Endothelial cell of umbilical vein (primary cell): ENCODE results near the gene TKT. TPM values are rescaled to one million over a fixed set of nuclear protein-coding genes. Genes with fewer than 3 reads are reported as not detected.
"Not testable (repeated sequence)": the region's sequence is repeated elsewhere in the genome, so short reads cannot be mapped to it uniquely, and the experiment has no call there.

ENCODE experiments used
- BruUV-seq: library from RNA; stranded (reverse); fragments of 400-500 nt; replicated peaks from 2 replicates; lab custom pipeline; 2021; lab: Mats Ljungman, UMichigan
- CTCF ChIA-PET: fragments of 300-600, 350-600 bp; sonication (Branson Sonifier 250); formaldehyde crosslinking; loops from one replicate; lab custom pipeline; 2021; ENCODE audit warnings: antibody characterized with exemption, inconsistent platforms; lab: Charles Lee
- POLR2A ChIA-PET: fragments of 300-600, 350-600 bp; sonication (Branson Sonifier 250); formaldehyde crosslinking; loops from one replicate; lab custom pipeline; 2021; ENCODE audit warnings: antibody characterized with exemption, inconsistent platforms; lab: Charles Lee
- DNase-seq: peaks from one replicate; pipeline ENCODE4 v3.0.0-alpha.2; 2011; ENCODE audit warnings: low read depth, low spot score
- FAIRE-seq: peaks from 2 replicates; lab custom pipeline; 2011; peaks lifted over from hg19 to GRCh38; lab: Jason Lieb, UNC
- H2AFZ ChIP-seq: 2 replicates; pipeline ENCODE4 v1.6.0; 2012; ENCODE audit warnings: low read depth, low read length, control low read depth, inconsistent platforms
- H3K27ac ChIP-seq: 2 replicates; pipeline ENCODE4 v1.5.1; 2011; ENCODE audit warnings: low read depth, mild to moderate bottlenecking, control low read depth, low read length, moderate library complexity; ENCODE audit not compliant: insufficient read depth
- H3K27me3 ChIP-seq, 2 experiments: 2 replicates each; pipeline versions ENCODE4 v1.6.0 to v1.6.1; 2011; ENCODE audit warnings: low read length in 2 of 2, mixed read lengths in 1 of 2; ENCODE audit not compliant: control insufficient read depth in 2 of 2, insufficient read depth in 2 of 2
- H3K36me3 ChIP-seq, 2 experiments: 2 replicates in 1 of 2; 3 replicates in 1 of 2; pipeline ENCODE4 v1.5.1; 2011; ENCODE audit warnings: low read length in 2 of 2, mild to moderate bottlenecking in 1 of 2, moderate library complexity in 1 of 2; ENCODE audit not compliant: control insufficient read depth in 2 of 2, insufficient read depth in 2 of 2; ENCODE audit errors: extremely low read depth in 1 of 2
- H3K4me1 ChIP-seq: 3 replicates; pipeline ENCODE4 v1.5.1; 2011; ENCODE audit warnings: mild to moderate bottlenecking, low read length; ENCODE audit not compliant: control insufficient read depth, insufficient read depth; ENCODE audit errors: extremely low read depth
- H3K4me2 ChIP-seq: 2 replicates; pipeline ENCODE4 v1.6.1; 2011; ENCODE audit warnings: low read length, control low read depth, mixed read lengths; ENCODE audit not compliant: insufficient read depth
- H3K4me3 ChIP-seq, 3 experiments: fragments of 200-600 bp in 1 of 3; sonication (generic), shearing (Covaris generic) in 1 of 3; replicated peaks in 1 of 3; 2 replicates each; pipeline ENCODE4 v1.5.1; 2011 to 2016; ENCODE audit warnings: control low read depth in 3 of 3, low read length in 3 of 3, mild to moderate bottlenecking in 2 of 3, inconsistent platforms in 1 of 3, low read depth in 1 of 3, moderate library complexity in 1 of 3; ENCODE audit not compliant: insufficient read depth in 1 of 3
- H3K79me2 ChIP-seq: 2 replicates; pipeline ENCODE4 v1.6.0; 2012; ENCODE audit warnings: low read length, inconsistent platforms; ENCODE audit not compliant: control insufficient read depth, insufficient read depth
- H3K9ac ChIP-seq: replicated peaks from 2 replicates; pipeline ENCODE3; 2011; ENCODE audit warnings: low read length, control low read depth; ENCODE audit not compliant: insufficient read depth; ENCODE audit errors: extremely low read depth
- H3K9me1 ChIP-seq: replicated peaks from 3 replicates; pipeline ENCODE4 v1.6.0; 2011; ENCODE audit warnings: mild to moderate bottlenecking, low read length; ENCODE audit not compliant: control insufficient read depth, insufficient read depth; ENCODE audit errors: extremely low read depth
- H3K9me3 ChIP-seq: replicated peaks from 2 replicates; pipeline ENCODE4 v1.5.1; 2012; ENCODE audit warnings: low read length, inconsistent platforms; ENCODE audit not compliant: control insufficient read depth, insufficient read depth
- H4K20me1 ChIP-seq: replicated peaks from 2 replicates; pipeline ENCODE3; 2011; ENCODE audit warnings: mild to moderate bottlenecking, low read length; ENCODE audit not compliant: control insufficient read depth, insufficient read depth; ENCODE audit errors: extremely low read depth
- EZH2 ChIP-seq: IDR thresholded peaks from 2 replicates; pipeline ENCODE4 v1.6.1; 2012; ENCODE audit warnings: borderline replicate concordance, low read depth, mild to moderate bottlenecking, moderate library complexity, low read length, inconsistent platforms; ENCODE audit not compliant: severe bottlenecking
- JUN ChIP-seq: IDR thresholded peaks from 2 replicates; pipeline ENCODE4 v1.6.1; 2011; ENCODE audit warnings: borderline replicate concordance, low read depth; ENCODE audit not compliant: insufficient read length, insufficient read depth
- POLR2A ChIP-seq: IDR thresholded peaks from 2 replicates; pipeline ENCODE4 v1.6.1; 2012; ENCODE audit warnings: low read depth, mild to moderate bottlenecking, control low read depth, low read length
- dilution Hi-C: fragments of 300-500 bp; cut with MboI; formaldehyde crosslinking; loops from one replicate; pipeline ENCODE4 v1.15.0; 2019; ENCODE audit warnings: low sequenced_read_pairs; ENCODE audit not compliant: extremely low pct_ligation_motif_present
- intact Hi-C: fragments of 100-400 bp; cut with micrococcal nuclease; formaldehyde crosslinking; loops from one replicate; pipeline ENCODE4 v1.10.0; 2022
- polyA plus RNA-seq, 4 experiments: library from polyadenylated mRNA; depleted of rRNA in 3 of 4; stranded (reverse) in 3 of 4; unstranded in 1 of 4; fragments of >200 nt; gene quantifications; 2 replicates each; pipeline versions ENCODE4 v1.2.1 to v1.2.3, GENCODE V29; 2011 to 2012; ENCODE audit warnings: missing spikeins in 1 of 4
- total RNA-seq: library from RNA; stranded (reverse); gene quantifications from 2 replicates; pipeline ENCODE4 v1.2.3, GENCODE V29; 2021
- TF ChIP-seq, protein P1 (sequence below), 2 donors: IDR thresholded peaks; 1 replicate in 1 of 2; 2 replicates in 1 of 2; pipeline ENCODE4 v1.5.1; 2011; ENCODE audit warnings: low read length in 2 of 2, mild to moderate bottlenecking in 2 of 2, moderate library complexity in 2 of 2, control low read depth in 1 of 2, inconsistent platforms in 1 of 2, low read depth in 1 of 2; ENCODE audit not compliant: insufficient read depth in 1 of 2; ENCODE audit errors: extremely low read depth in 1 of 2

Gene TKT
- total and polyA plus RNA-seq, 2 donors (not counting 3 experiments of a cell fraction or from before 2014, with no cell fraction given) = 287 to 586 TPM

DNA sequence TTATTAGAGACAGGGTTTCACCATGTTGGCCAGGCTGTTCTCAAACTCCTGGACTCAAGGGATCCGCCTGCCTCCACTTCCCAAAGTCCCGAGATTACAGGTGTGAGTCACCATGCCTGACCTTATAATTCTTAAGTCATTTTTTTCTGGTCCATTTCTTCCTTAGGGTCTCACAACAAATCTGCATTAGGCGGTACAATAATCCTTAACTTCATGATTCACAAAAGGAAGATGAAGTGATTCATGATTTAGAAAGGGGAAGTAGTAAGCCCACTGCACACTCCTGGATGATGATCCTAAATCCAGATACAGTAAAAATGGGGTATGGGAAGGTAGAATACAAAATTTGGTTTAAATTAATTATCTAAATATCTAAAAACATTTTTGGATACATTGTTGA lies 45.0 kb upstream of the TKT start:
- H3K79me2 ChIP-seq = no peaks in the 10 kb centered on the region
- peaks cover 13 to 15% of the 10 kb centered on the region in 2 experiments for H3K36me3 ChIP-seq
- H3K4me2 ChIP-seq = no peak overlapping the region
- no peaks in the 10 kb centered on the region for H3K9me1 ChIP-seq
- no TSS peak for BruUV-seq
- H3K4me1 ChIP-seq = no peaks in the 10 kb centered on the region
- DNase-seq (no peak), FAIRE-seq (no peak)
- intact Hi-C loops (no loop called here), dilution Hi-C loops (no loop called here)
- no peaks in the 10 kb centered on the region for H3K27me3 ChIP-seq
- H4K20me1 ChIP-seq = peaks cover 2% of the 10 kb centered on the region
- no peak for TF ChIP-seq POLR2A
- no peak for TF ChIP-seq EZH2
- TF ChIP-seq, protein P1, sequence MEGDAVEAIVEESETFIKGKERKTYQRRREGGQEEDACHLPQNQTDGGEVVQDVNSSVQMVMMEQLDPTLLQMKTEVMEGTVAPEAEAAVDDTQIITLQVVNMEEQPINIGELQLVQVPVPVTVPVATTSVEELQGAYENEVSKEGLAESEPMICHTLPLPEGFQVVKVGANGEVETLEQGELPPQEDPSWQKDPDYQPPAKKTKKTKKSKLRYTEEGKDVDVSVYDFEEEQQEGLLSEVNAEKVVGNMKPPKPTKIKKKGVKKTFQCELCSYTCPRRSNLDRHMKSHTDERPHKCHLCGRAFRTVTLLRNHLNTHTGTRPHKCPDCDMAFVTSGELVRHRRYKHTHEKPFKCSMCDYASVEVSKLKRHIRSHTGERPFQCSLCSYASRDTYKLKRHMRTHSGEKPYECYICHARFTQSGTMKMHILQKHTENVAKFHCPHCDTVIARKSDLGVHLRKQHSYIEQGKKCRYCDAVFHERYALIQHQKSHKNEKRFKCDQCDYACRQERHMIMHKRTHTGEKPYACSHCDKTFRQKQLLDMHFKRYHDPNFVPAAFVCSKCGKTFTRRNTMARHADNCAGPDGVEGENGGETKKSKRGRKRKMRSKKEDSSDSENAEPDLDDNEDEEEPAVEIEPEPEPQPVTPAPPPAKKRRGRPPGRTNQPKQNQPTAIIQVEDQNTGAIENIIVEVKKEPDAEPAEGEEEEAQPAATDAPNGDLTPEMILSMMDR (IDR thresholded peaks at IDR 0.05; ENCODE audit: extremely low read depth in 1 of 2, insufficient read depth in 1 of 2, low read depth in 1 of 2, low read length in 2 of 2) = no peak
- no peak for TF ChIP-seq JUN
- CTCF ChIA-PET = interaction anchor here (1.1 kb wide), 2 partner anchors 80 to 407 kb away, joined by 4 to 7 read pairs; no protein-coding TSS in a partner anchor
- no peak overlapping the region for H2AFZ ChIP-seq
- H3K27ac ChIP-seq = no peak overlapping the region
- H3K9me3 ChIP-seq = no peaks in the 10 kb centered on the region
- H3K9ac ChIP-seq = no peak overlapping the region
- POLR2A ChIA-PET = no interaction called here
- H3K4me3 ChIP-seq = no peak overlapping the region

DNA sequence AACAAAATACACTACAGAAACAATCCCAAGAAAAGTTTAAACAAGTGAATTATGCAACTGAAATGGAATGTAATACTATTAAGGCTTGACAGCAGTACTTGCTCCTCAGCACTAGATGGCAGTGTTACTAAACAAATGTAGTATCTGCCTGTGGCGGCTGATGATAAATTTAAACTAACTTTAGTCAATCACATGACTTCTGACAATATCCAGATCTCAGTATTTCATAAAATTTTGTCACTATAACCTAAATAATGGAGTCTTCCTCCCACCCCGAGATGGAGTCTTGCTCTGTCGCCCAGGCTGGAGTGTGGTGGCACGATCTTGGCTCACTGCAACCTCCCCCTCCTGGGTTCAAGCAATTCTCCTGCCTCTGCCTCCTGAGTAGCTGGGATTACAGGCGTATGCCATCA lies 43.8 kb upstream of the TKT start:
- H3K79me2 ChIP-seq, H3K9ac ChIP-seq, H4K20me1 ChIP-seq, H3K9me3 ChIP-seq, POLR2A ChIA-PET, dilution Hi-C loops, H3K27me3 ChIP-seq, H3K4me2 ChIP-seq, H2AFZ ChIP-seq, H3K9me1 ChIP-seq, H3K4me3 ChIP-seq, H3K4me1 ChIP-seq, H3K27ac ChIP-seq, BruUV-seq: not testable (repeated sequence)
- TF ChIP-seq, protein P1 (IDR thresholded peaks at IDR 0.05; ENCODE audit: extremely low read depth in 1 of 2, insufficient read depth in 1 of 2, low read depth in 1 of 2, low read length in 2 of 2) = peak; percentile 50 to 72
- intact Hi-C loops = loop anchor here (1.0 to 10.0 kb wide), 6 partner anchors 76 to 411 kb away; no protein-coding TSS in a partner anchor
- FAIRE-seq (peak; percentile 66), DNase-seq (peak; percentile 55)
- CTCF ChIA-PET = interaction anchor here (1.0 to 1.1 kb wide), 3 partner anchors 79 to 411 kb away, joined by 4 to 7 read pairs (median 5); no protein-coding TSS in a partner anchor
- peaks cover 15 to 16% of the 10 kb centered on the region in 2 experiments for H3K36me3 ChIP-seq
